HT1080 (cell line): Measurements from ENCODE around the gene PRRT3. TPM values are rescaled to one million over a fixed set of nuclear protein-coding genes. Genes with fewer than 3 reads are reported as not detected.

ENCODE experiments used
- DNase-seq: peaks from one replicate; pipeline ENCODE4 v3.0.0-alpha.2; 2015; ENCODE audit warnings: low read depth
- polyA plus RNA-seq, 2 experiments: library from polyadenylated mRNA; depleted of rRNA; stranded (reverse); fragments of >200 nt; gene quantifications; 2 replicates each; pipeline ENCODE4 v1.2.3, GENCODE V29; 2015
- total RNA-seq: library from RNA; depleted of rRNA; stranded (reverse); fragments of >200 nt; shearing (Covaris generic); gene quantifications from 2 replicates; pipeline ENCODE4 v1.2.3, GENCODE V29; 2014; rRNA removed

PRRT3 gene
- 1.0 and 1.3 TPM in 2 replicates for total RNA-seq
- 0.97 and 1.4 TPM in 2 replicates for polyA plus RNA-seq (2015; cell fraction: cytosol; rRNA removed)
- 1.7 and 3.1 TPM in 2 replicates for polyA plus RNA-seq (2015; cell fraction: nucleus; rRNA removed)

DNA sequence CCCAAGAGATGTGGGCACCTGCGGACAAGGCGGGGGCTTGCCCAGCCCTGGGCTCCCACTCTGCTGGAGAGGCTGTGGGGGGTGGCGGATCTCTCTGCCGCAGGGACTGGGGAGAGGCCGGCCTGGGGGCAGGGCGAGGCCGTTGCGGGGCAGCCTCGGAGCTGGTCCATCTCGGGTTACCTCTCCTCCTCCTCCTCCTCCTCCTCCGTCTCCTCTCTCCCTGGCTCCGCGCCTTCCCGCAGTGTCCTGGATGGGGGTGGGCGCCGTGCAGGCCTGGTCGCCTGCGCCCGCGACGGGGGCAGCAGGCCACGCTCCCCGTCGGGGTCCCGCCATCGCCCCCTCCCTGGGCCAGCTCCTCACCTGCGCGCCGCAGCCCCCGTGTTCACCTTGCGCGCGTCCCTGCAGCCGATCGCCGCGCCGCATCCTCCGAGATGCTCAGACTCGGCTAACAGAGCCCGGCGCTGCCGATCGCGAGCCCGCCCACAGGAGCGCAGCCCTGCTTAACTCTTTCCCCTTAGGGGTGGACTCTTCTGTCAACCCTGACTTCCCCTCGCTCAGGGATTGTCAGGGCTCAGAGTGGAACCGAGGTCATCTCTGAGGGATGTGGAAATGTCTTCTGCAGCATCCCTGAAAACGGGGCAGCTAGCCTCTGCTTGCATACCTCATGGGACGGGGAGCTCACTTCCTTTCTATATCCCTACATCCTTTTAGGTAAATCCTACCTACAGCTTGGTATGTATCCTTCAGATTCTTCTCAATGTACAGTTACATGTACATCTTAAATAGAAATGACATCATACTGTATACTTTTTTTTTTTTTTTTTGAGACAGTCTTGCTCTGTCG, at the start of gene PRRT3:
PRRT3 (minus strand) TSS at position 447 of the 844 bp plus-strand sequence. CDS start 2,293 bp downstream, outside the sequence.
- DNase-seq = no peak

GRCh38 chr3:10000686-10001085, 48.5 kb upstream of the PRRT3 start:
- no peak for DNase-seq

DNA sequence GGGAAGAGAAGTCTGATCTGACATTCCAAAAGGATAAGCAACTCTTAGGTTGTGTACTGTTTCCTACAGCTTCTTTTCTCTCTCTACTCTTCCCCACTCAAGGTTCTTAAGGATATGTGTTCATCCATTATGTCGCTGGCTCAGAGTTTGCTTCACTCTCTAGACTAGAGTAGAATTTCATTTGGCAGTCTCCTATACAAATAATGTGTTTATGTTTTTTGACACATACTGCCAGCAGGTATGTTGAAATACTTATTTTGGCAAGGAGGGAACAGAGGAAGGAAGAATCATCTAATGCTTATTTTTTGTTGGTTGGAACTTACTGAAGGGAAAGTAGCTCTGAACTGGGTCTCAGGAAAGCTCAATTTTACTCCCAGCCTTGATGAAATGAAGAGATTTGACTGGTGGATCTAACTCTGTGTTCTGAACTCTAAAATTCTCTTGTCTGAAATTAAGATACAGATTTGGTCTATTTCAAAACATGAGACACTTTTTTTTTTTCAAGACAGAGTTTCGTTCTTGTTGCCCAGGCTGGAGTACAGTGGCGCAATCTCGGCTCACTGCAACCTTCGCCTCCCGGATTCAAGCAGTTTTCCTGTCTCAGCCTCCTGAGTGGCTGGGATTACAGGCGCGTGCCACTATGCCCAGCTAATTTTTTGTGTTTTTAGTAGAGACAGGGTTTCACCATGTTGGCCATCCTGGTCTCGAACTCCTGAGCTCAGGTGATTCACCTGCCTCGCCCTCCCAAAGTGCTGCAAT, 42.1 kb upstream of the PRRT3 start:
- DNase-seq = no peak

- no peak for DNase-seq
Measured at GRCh38 chr3:9986230-9986725, 34.1 kb upstream of the PRRT3 start.

GRCh38 chr3:9980251-9980650, 28.0 kb upstream of the PRRT3 start:
- no peak for DNase-seq

GRCh38 chr3:9978710-9979305, 26.6 kb upstream of the PRRT3 start:
- DNase-seq = no peak

- peak; percentile 97 for DNase-seq
Measured at GRCh38 chr3:9976721-9977709, 24.8 kb upstream of the PRRT3 start.

DNA sequence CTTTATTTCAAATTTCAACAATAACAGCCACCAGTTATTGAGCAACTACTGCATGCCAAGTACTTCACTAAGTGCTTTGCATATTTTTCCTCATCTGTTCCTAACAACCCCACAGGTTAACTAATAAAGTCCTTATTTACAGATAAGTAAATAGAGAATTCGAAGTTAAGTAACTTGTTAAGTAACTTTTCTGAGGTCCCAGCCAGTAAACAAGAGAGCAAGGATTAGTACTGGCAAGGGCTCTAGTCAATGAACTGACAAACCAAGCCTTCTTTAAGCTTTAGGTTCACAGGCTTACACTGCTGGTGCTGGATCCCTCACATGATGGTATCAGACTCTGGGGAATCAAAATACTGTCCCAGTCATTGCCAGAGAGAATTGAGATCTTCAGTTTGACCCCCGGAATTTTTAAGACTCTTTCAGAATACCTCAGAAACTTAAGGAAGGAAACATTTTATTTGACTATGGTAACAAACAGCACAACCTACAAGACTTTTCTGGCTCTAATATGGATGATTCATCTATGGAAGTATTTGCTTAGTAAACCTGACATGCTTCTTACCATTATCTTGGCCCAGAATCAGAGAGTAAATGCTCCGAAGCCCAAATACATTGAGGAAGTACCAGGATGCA, 17.9 kb upstream of the PRRT3 start:
- DNase-seq = peak; percentile 63

DNA sequence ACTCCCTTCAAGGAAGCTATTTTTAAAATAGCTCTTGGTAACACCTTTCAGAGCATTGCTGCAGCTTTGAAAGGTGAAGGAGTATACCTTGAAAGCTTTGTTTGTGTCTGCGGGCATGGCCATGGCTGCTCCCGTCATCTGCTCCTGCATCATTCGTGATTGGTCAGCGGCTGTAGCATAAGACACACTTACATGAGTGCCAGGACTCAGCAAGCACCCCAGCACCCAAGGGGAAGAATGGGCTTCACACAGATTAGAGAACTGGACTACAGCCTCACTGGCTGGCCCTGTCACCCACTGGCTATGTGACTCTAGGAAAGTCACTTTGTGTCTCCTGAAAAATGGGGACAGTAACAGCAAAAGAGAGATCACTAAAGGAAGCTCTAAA, 17.4 kb upstream of the PRRT3 start:
- DNase-seq = no peak

GRCh38 chr3:9966841-9967240, 14.6 kb upstream of the PRRT3 start:
- DNase-seq = no peak

GRCh38 chr3:9965200-9965875, 13.1 kb upstream of the PRRT3 start:
- no peak for DNase-seq

GRCh38 chr3:9957214-9957613, 5.0 kb upstream of the PRRT3 start:
- no peak for DNase-seq

GRCh38 chr3:9955611-9956352, 3.6 kb upstream of the PRRT3 start:
- DNase-seq = peak; percentile 26

- no peak for DNase-seq
Measured at GRCh38 chr3:9955067-9955502, 2.9 kb upstream of the PRRT3 start.

- DNase-seq = no peak
Measured at GRCh38 chr3:9951598-9951961, 628 bp downstream of the PRRT3 start.

GRCh38 chr3:9951126-9951525, 1.1 kb downstream of the PRRT3 start:
- DNase-seq = no peak

DNA sequence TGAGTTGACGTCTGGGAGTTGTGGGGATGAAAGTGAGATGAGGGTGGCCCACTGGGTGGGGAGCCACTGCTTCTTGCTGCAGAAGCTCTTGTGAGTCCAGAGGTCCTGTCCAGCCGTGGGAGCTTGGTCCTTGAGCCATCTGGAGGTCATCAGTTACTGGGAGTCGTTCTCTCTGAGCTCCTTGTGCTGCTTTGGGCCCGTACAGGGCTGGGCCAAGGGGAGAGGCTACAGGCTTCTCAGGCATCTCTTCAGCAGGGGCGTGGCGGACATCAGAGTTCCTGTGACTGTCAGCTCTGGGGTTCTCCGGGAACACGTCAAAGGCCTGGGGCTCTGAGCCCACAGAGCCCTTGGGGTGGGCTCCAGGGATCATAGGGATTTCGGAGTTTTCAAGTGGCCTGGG, 2.6 kb downstream of the PRRT3 start:
- DNase-seq = no peak

GRCh38 chr3:9949115-9949514, 3.1 kb downstream of the PRRT3 start:
- DNase-seq = no peak

GRCh38 chr3:9948586-9948985, 3.6 kb downstream of the PRRT3 start:
- DNase-seq = no peak
